Panc1 (cell line): ENCODE measurements around the gene FARS2. TPM values are rescaled to one million over a fixed set of nuclear protein-coding genes. Genes with fewer than 3 reads are reported as not detected.

Experiments
- ATAC-seq: fragments of 200-7000 bp; cut with Tn5 transposase; 2 replicates; pipeline ENCODE4 v1.9.1; 2020; ENCODE audit warnings: mild to moderate bottlenecking, moderate library complexity
- BruUV-seq: library from RNA; stranded (reverse); fragments of 400-500 nt; replicated peaks from 2 replicates; lab custom pipeline; 2021; lab: Mats Ljungman, UMichigan
- CTCF ChIA-PET: fragments of 300-600 bp; sonication (Branson Sonifier 250); formaldehyde crosslinking; loops from one replicate; lab custom pipeline; 2022; ENCODE audit warnings: antibody characterized with exemption; lab: Charles Lee
- POLR2A ChIA-PET: fragments of 300-600 bp; sonication (Branson Sonifier 250); formaldehyde crosslinking; loops from one replicate; lab custom pipeline; 2022; ENCODE audit warnings: antibody characterized with exemption; lab: Charles Lee
- DNase-seq: peaks from one replicate; pipeline ENCODE4 v3.0.0-alpha.2; 2010; ENCODE audit warnings: low read depth, low spot score
- H3K27ac ChIP-seq: 2 replicates; pipeline ENCODE4 v1.5.1; 2011; ENCODE audit warnings: mild to moderate bottlenecking, low read length, inconsistent platforms
- H3K27me3 ChIP-seq: fragments of 200-500 bp; sonication (Bioruptor generic); 2 replicates; pipeline ENCODE4 v1.6.0; 2014; ENCODE audit warnings: low read length, inconsistent platforms; ENCODE audit not compliant: control insufficient read depth, insufficient read depth
- H3K36me3 ChIP-seq: fragments of 200-500 bp; sonication (Bioruptor generic); 2 replicates; pipeline ENCODE4 v1.5.1; 2014; ENCODE audit warnings: inconsistent platforms, mild to moderate bottlenecking, low read length, moderate library complexity; ENCODE audit not compliant: control insufficient read depth, insufficient read depth
- H3K4me1 ChIP-seq: 2 replicates; pipeline ENCODE4 v1.5.1; 2011; ENCODE audit warnings: inconsistent platforms, mild to moderate bottlenecking, low read length, moderate library complexity; ENCODE audit not compliant: control insufficient read depth, insufficient read depth
- H3K4me3 ChIP-seq, 2 experiments: 2 replicates each; pipeline ENCODE4 v1.5.1; 2011 to 2012; ENCODE audit warnings: low read depth in 2 of 2, low read length in 2 of 2, mild to moderate bottlenecking in 2 of 2, inconsistent platforms in 1 of 2, moderate library complexity in 1 of 2
- H3K9me3 ChIP-seq: fragments of 200-500 bp; sonication (Bioruptor generic); 2 replicates; pipeline ENCODE4 v1.5.1; 2014; ENCODE audit warnings: low read depth, mild to moderate bottlenecking, inconsistent platforms, low read length, moderate library complexity; ENCODE audit not compliant: control insufficient read depth, insufficient read depth
- POLR2AphosphoS5 ChIP-seq: IDR thresholded peaks from 2 replicates; pipeline ENCODE4 v1.6.1; 2012; ENCODE audit warnings: mild to moderate bottlenecking, low read depth, low read length, moderate library complexity
- SIN3A ChIP-seq: IDR thresholded peaks from 2 replicates; pipeline ENCODE4 v1.6.1; 2012; ENCODE audit warnings: low read depth, mild to moderate bottlenecking, low read length, moderate library complexity, borderline replicate concordance; ENCODE audit not compliant: insufficient read depth
- TCF7L2 ChIP-seq: IDR thresholded peaks from 2 replicates; pipeline ENCODE4 v1.6.1; 2011; ENCODE audit warnings: mild to moderate bottlenecking, low read depth, low read length, inconsistent platforms
- in situ Hi-C: cut with HindIII; loops from 2 replicates; pipeline ENCODE4 v1.10.0; 2016; ENCODE audit warnings: low sequenced_read_pairs, low pct_unique_long_range_greater_than_20kb
- intact Hi-C: fragments of 100-400 bp; cut with micrococcal nuclease; formaldehyde crosslinking; loops from one replicate; pipeline ENCODE4 v1.10.0; 2022; ENCODE audit not compliant: unreplicated experiment
- total RNA-seq: library from RNA; stranded (reverse); gene quantifications from one replicate; pipeline ENCODE4 v1.2.1, GENCODE V29; 2021; ENCODE audit not compliant: unreplicated experiment
- TF ChIP-seq, protein P1 (sequence below): fragments of 450-650 bp; IDR thresholded peaks from 2 replicates; pipeline ENCODE4 v1.5.1; 2017; ENCODE audit warnings: mild to moderate bottlenecking
- TF ChIP-seq, protein P2 (sequence below), 2 experiments: IDR thresholded peaks; 2 replicates each; pipeline ENCODE4 v1.6.1; 2011 to 2012; ENCODE audit warnings: low read depth in 2 of 2, control low read depth in 1 of 2, low read length in 1 of 2, mild to moderate bottlenecking in 1 of 2, moderate library complexity in 1 of 2; ENCODE audit not compliant: insufficient read depth in 1 of 2

FARS2 gene
- total RNA-seq, 1 experiment from 2014 or later: 12.8 TPM

DNA sequence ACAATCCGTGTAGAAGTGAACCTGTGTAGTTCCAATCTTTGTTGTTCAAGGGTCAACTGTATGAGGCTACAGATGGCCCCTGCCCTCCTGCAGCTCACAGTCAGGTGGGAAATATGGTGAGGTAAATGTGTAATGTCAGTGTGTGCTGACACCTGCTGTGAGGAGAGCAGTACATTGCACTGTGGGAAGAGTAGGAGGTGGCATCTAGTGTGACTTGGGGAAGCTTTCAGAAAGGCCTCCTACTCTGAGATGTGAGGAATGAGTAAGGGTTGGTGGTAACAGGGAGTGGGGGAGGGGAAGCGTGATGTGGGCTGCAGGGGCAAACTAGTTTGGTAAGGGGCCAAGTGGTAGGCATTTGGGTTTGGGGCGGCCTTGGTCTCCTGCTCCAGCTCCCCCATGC lies 188.8 kb downstream of the FARS2 start:
- no peak for TF ChIP-seq TCF7L2
- TF ChIP-seq, protein P1, sequence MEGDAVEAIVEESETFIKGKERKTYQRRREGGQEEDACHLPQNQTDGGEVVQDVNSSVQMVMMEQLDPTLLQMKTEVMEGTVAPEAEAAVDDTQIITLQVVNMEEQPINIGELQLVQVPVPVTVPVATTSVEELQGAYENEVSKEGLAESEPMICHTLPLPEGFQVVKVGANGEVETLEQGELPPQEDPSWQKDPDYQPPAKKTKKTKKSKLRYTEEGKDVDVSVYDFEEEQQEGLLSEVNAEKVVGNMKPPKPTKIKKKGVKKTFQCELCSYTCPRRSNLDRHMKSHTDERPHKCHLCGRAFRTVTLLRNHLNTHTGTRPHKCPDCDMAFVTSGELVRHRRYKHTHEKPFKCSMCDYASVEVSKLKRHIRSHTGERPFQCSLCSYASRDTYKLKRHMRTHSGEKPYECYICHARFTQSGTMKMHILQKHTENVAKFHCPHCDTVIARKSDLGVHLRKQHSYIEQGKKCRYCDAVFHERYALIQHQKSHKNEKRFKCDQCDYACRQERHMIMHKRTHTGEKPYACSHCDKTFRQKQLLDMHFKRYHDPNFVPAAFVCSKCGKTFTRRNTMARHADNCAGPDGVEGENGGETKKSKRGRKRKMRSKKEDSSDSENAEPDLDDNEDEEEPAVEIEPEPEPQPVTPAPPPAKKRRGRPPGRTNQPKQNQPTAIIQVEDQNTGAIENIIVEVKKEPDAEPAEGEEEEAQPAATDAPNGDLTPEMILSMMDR: no peak
- TF ChIP-seq SIN3A: no peak
- TF ChIP-seq POLR2AphosphoS5: no peak
- TF ChIP-seq, protein P2, sequence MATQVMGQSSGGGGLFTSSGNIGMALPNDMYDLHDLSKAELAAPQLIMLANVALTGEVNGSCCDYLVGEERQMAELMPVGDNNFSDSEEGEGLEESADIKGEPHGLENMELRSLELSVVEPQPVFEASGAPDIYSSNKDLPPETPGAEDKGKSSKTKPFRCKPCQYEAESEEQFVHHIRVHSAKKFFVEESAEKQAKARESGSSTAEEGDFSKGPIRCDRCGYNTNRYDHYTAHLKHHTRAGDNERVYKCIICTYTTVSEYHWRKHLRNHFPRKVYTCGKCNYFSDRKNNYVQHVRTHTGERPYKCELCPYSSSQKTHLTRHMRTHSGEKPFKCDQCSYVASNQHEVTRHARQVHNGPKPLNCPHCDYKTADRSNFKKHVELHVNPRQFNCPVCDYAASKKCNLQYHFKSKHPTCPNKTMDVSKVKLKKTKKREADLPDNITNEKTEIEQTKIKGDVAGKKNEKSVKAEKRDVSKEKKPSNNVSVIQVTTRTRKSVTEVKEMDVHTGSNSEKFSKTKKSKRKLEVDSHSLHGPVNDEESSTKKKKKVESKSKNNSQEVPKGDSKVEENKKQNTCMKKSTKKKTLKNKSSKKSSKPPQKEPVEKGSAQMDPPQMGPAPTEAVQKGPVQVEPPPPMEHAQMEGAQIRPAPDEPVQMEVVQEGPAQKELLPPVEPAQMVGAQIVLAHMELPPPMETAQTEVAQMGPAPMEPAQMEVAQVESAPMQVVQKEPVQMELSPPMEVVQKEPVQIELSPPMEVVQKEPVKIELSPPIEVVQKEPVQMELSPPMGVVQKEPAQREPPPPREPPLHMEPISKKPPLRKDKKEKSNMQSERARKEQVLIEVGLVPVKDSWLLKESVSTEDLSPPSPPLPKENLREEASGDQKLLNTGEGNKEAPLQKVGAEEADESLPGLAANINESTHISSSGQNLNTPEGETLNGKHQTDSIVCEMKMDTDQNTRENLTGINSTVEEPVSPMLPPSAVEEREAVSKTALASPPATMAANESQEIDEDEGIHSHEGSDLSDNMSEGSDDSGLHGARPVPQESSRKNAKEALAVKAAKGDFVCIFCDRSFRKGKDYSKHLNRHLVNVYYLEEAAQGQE (IDR thresholded peaks at IDR 0.05; ENCODE audit: insufficient read depth in 1 of 2, low read depth in 2 of 2, low read length in 1 of 2): no peak
- in situ Hi-C loops (no loop called here), intact Hi-C loops (no loop called here)
- H3K27ac ChIP-seq: no peak overlapping the region
- no peak overlapping the region for H3K4me3 ChIP-seq
- H3K9me3 ChIP-seq: no peaks in the 10 kb centered on the region
- no peak for DNase-seq
- ATAC-seq: no peak
- H3K36me3 ChIP-seq: no peaks in the 10 kb centered on the region
- ChIA-PET POLR2A (no interaction called here), CTCF (no interaction called here)
- no TSS peak for BruUV-seq
- no peaks in the 10 kb centered on the region for H3K4me1 ChIP-seq
- H3K27me3 ChIP-seq: no peaks in the 10 kb centered on the region

DNA sequence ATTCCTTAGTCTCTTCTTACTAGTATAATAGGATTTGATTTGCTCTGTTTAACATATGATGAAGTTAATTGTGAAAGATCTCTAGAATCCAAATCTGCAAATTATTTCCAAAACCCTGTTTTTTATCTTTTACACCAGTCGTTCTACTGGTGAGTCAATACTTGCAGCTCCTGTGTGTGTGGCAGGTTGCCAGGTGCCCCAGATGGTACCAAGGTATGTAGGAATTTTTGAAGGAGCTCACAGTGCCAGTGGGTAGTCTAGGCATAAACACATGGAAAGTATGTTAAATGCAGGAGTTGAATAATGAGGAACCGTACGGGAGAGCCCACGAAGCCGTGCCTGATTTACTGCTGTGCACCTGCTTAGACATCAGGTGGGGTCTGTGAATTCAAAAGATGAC lies 192.2 kb downstream of the FARS2 start:
- DNase-seq (no peak), ATAC-seq (no peak)
- H3K4me1 ChIP-seq: no peaks in the 10 kb centered on the region
- intact Hi-C loops: no loop called here
- CTCF ChIA-PET: no interaction called here
- no peaks in the 10 kb centered on the region for H3K9me3 ChIP-seq
- BruUV-seq: no TSS peak
- no peak overlapping the region for H3K27ac ChIP-seq
- no peaks in the 10 kb centered on the region for H3K36me3 ChIP-seq
- no peak overlapping the region for H3K4me3 ChIP-seq
- POLR2A ChIA-PET: interaction anchor here (0.6 kb wide), 1 partner anchor 114 kb away, joined by 6 read pairs; no protein-coding TSS in a partner anchor
- no peak for TF ChIP-seq POLR2AphosphoS5
- in situ Hi-C loops: no loop called here
- H3K27me3 ChIP-seq: no peaks in the 10 kb centered on the region

DNA sequence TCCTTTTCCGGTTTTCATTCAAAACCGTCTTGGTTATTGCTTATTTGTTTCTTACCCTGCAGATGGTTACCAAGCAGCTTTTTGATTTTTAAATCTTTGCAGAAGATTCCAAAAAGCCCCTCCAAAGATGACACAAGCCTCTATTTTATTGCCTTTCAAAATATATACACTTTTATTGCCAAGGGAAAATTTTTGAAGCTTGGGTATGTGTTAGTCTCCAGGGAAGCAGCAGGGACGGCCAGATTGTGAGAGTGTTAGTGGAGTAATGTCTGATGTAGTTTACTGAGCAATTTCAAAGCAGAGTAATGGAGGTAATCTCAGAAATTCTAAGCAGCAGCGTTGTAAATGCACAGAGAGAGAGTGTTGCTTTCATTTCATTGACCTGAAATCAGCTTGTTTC lies 193.8 kb downstream of the FARS2 start:
- H3K4me1 ChIP-seq: no peaks in the 10 kb centered on the region
- ChIA-PET CTCF (no interaction called here), POLR2A (no interaction called here)
- no peak for DNase-seq
- no peak overlapping the region for H3K4me3 ChIP-seq
- in situ Hi-C loops: no loop called here
- no peaks in the 10 kb centered on the region for H3K9me3 ChIP-seq
- intact Hi-C loops: no loop called here
- no peaks in the 10 kb centered on the region for H3K27me3 ChIP-seq
- TF ChIP-seq TCF7L2 (no peak), SIN3A (no peak), POLR2AphosphoS5 (no peak)
- TF ChIP-seq, protein P1: no peak
- TF ChIP-seq, protein P2 (IDR thresholded peaks at IDR 0.05; ENCODE audit: insufficient read depth in 1 of 2, low read depth in 2 of 2, low read length in 1 of 2): no peak
- no peak overlapping the region for H3K27ac ChIP-seq
- no peak for ATAC-seq
- no TSS peak for BruUV-seq
- no peaks in the 10 kb centered on the region for H3K36me3 ChIP-seq
